GM04503 (cell line): Measurements from ENCODE around the gene THAP11.

ENCODE experiments used
- DNase-seq: peaks from one replicate; pipeline ENCODE4 v3.0.0-alpha.2; 2012; ENCODE audit warnings: low read depth

THAP11 gene

DNA sequence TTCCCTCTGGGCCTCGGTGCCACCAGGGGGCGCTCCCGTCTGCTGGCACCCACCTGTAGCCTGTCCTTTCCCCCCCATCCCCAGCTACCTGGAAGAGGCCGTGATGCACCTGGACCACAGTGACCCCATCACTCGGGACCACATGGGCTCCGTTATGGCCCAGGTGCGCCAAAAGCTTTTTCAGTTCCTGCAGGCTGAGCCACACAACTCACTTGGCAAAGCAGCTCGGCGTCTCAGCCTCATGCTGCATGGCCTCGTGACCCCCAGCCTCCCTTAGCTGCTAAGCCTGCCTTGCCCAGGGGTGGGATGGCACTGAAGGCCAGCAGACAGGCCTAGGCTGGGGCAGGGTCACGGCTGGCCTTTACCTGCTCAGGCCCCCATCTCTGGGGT is 41.7 kb downstream of the THAP11 start:
- DNase-seq: no peak

DNA sequence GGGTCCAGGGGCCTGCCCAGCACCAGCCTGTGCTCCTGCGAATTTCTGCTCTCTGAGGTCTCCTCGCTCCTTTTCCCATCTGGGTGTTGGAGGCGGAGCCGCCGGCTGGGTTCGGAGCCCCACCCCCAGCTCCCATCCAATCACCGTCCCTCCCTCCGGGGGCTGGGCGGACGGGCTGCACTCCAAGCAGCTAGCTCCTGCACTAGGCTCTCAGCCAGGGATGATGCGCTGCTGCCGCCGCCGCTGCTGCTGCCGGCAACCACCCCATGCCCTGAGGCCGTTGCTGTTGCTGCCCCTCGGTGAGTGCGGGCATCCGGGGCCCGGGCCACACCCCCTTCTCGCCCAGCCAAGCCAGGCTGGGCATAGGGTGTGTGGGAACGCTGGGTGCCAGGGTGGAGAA is 42.6 kb downstream of the THAP11 start, which contains the start of gene NRN1L:
NRN1L (plus strand) TSS at position 202 of the 400 bp plus-strand sequence; CDS start at position 221, 19 bp downstream.
- DNase-seq: no peak

DNA sequence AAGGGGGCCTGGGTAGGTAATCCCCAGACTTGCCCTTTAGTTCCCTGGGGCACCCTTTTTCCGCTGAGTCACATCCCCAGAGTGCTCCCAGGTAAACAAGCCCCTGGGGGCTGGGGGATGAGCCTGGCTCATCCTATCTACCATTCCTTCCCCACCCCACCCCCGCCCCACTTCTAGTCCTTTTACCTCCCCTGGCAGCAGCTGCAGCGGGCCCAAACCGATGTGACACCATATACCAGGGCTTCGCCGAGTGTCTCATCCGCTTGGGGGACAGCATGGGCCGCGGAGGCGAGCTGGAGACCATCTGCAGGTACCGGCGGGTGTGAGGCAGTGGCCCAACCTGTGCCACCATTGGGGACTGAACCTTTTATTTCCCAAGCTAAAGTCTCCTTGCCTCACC is 43.4 kb downstream of the THAP11 start:
- no peak for DNase-seq

DNA sequence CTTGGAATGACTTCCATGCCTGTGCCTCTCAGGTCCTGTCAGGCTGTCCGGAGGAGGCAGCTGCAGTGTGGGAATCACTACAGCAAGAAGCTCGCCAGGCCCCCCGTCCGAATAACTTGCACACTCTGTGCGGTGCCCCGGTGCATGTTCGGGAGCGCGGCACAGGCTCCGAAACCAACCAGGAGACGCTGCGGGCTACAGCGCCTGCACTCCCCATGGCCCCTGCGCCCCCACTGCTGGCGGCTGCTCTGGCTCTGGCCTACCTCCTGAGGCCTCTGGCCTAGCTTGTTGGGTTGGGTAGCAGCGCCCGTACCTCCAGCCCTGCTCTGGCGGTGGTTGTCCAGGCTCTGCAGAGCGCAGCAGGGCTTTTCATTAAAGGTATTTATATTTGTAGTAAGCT is 43.9 kb downstream of the THAP11 start:
- DNase-seq: no peak

DNA sequence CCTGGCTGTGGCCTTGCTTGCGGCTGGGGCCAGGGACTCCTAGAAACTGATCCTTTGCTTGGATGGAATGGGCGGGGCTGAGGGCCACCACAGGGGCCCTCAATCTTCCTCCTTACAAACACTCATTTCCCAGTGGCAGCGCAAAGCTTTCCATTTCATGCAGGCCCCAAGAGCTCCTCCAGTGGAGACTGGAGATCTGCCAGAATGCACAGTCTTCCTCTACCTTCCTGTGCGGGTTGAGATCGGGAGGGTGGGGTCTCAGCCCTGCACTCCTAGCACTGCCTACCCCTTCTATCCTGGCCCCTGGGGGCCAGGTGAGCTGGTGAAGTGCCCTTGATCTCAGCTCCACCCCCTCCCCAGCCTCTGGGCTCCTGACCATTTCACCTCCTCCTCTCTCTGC is 44.3 kb downstream of the THAP11 start:
- DNase-seq: no peak

DNA sequence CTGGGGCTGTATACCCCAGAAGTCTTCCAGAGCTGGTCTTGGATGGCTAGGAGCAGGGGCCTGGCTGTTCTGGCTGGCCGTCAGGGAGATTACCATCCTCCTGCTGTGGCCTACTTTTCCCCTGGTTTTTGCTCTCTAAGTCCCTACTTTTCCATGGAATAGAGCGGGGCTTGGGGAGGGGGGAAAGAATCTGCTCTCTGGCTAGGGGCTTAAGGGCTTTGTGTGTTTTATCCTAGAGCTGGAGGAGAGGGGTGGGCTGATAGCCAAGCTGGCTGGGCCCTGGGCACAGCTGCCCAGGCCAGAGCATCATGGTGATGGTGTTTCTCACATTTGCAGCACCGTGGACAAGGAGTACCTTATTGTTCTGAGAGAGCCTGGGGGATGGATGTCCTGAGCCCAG is 46.2 kb downstream of the THAP11 start:
- no peak for DNase-seq

DNA sequence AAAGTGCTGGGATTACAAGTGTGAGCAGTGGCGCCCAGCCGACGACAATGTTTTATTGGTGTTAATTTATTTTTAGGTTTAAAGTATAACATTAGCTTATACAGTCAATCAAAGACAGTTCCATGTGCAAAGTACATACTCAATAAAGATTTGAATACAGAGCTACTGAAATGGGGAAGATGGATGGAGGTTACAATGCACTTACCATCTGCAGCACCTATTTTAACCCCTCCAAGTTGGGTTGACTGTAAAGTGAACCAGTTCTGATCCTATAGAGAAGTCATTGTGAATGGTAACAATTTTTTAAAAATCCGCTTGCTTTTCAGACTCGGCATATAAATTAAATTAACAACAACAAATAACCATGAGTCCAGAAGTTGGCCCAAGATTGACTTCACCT is 50.3 kb downstream of the THAP11 start:
- no peak for DNase-seq

DNA sequence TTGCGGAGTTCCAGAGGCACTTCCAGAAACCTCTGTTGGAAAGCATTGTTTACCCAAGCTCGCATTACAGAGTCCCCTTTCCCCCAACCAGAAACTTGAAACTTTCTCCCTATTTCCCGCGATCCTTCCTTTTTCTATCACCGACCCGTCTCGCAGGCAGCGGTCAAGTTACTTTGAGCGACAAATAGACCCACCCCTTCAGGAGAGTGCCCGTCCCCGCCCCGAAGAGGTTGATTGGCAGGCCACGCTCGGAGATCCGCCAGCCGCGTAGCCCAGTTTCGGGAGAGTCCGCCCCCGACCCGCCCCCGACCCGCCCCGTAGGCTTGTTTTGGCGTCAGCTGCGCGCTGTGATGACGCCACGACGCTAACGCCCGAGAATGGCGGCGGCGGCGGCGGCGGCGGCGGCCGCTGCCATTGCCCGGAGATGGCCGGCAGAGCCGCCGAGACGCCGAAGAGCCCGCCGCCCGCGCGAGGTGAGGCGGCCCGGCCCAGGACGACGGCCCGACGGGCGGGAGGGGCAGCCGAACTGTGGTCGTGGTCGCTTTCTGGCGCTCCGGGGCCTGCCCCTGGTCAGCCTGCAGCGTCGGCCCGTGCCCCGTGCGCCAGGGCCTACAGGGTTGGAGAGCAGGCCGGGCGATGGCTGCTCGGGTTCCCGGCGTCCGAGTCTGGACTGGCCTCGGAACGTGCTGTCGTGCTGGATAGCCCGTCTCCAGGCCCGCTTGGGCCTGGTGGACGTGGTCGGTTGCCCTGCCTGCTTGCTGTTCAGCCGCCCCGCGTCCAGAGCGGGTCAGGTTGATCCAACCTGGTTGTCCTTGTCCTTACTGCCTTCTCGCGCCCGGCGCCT is 51.0 kb downstream of the THAP11 start, which contains the start of gene PSKH1:
PSKH1 (plus strand) TSS at position 356 of the 844 bp plus-strand sequence. CDS start 15,496 bp downstream, outside the sequence.
- no peak for DNase-seq
